GM10266 (cell line): ENCODE data around the gene FGF6.
"Not testable (repeated sequence)": the region's sequence is repeated elsewhere in the genome, so short reads cannot be mapped to it uniquely, and the experiment has no call there.

ENCODE experiments used
- DNase-seq: peaks from one replicate; pipeline ENCODE4 v3.0.0; 2012; ENCODE audit errors: extremely low spot score
- CTCF ChIP-seq: IDR thresholded peaks from 2 replicates; pipeline ENCODE4 v1.5.1; 2012; ENCODE audit warnings: mild to moderate bottlenecking, low read depth; ENCODE audit not compliant: control insufficient read depth, insufficient read depth; ENCODE audit errors: missing control alignments

The FGF6 gene

GRCh38 chr12:4482936-4483335, 37.3 kb upstream of the FGF6 start:
- TF ChIP-seq CTCF: no peak
- no peak for DNase-seq

- TF ChIP-seq CTCF: no peak
- DNase-seq: no peak
Observed at GRCh38 chr12:4478933-4479332, 33.3 kb upstream of the FGF6 start.

- TF ChIP-seq CTCF: no peak
- DNase-seq: no peak
Observed at GRCh38 chr12:4477129-4477528, 31.5 kb upstream of the FGF6 start.

GRCh38 chr12:4472046-4472445, 26.4 kb upstream of the FGF6 start:
- DNase-seq: no peak
- no peak for TF ChIP-seq CTCF

- no peak for TF ChIP-seq CTCF
- no peak for DNase-seq
Observed at GRCh38 chr12:4471256-4471655, 25.6 kb upstream of the FGF6 start.

- DNase-seq: no peak
- TF ChIP-seq CTCF: no peak
Observed at GRCh38 chr12:4468994-4469393, 23.4 kb upstream of the FGF6 start.

GRCh38 chr12:4460761-4461160, 15.1 kb upstream of the FGF6 start:
- DNase-seq: no peak
- no peak for TF ChIP-seq CTCF

GRCh38 chr12:4455849-4456248, 10.2 kb upstream of the FGF6 start:
- DNase-seq: not testable (repeated sequence)
